PFSK-1 (cell line): ENCODE results near the gene XCR1.

ENCODE experiments used
- FOXP2 ChIP-seq: optimal IDR thresholded peaks from 2 replicates; pipeline ENCODE3; 2011; ENCODE audit warnings: borderline replicate concordance, control low read depth, inconsistent platforms; ENCODE audit not compliant: insufficient read depth; ENCODE audit errors: extremely low read length, extremely low read depth
- POLR2AphosphoS5 ChIP-seq: IDR thresholded peaks from 2 replicates; pipeline ENCODE4 v1.6.1; 2012; ENCODE audit warnings: low read depth, mild to moderate bottlenecking, control low read depth, low read length, moderate library complexity
- SIN3A ChIP-seq: IDR thresholded peaks from 2 replicates; pipeline ENCODE4 v1.6.1; 2012; ENCODE audit warnings: mild to moderate bottlenecking, low read length, moderate library complexity, borderline replicate concordance; ENCODE audit not compliant: insufficient read depth
- TAF1 ChIP-seq: IDR thresholded peaks from 2 replicates; pipeline ENCODE4 v1.6.1; 2012; ENCODE audit warnings: low read length, control low read depth, borderline replicate concordance; ENCODE audit not compliant: insufficient read depth
- TF ChIP-seq, protein P1 (sequence below), 2 experiments: IDR thresholded peaks; 2 replicates each; pipeline versions ENCODE4 v1.6.1 to v1.8.0; 2011 to 2012; ENCODE audit warnings: low read depth in 2 of 2, low read length in 2 of 2, control low read depth in 1 of 2, inconsistent platforms in 1 of 2, mild to moderate bottlenecking in 1 of 2, moderate library complexity in 1 of 2; ENCODE audit not compliant: insufficient read depth in 1 of 2

GRCh38 chr3:46060551-46060950, 33.3 kb upstream of the XCR1 start:
- TF ChIP-seq, protein P1, sequence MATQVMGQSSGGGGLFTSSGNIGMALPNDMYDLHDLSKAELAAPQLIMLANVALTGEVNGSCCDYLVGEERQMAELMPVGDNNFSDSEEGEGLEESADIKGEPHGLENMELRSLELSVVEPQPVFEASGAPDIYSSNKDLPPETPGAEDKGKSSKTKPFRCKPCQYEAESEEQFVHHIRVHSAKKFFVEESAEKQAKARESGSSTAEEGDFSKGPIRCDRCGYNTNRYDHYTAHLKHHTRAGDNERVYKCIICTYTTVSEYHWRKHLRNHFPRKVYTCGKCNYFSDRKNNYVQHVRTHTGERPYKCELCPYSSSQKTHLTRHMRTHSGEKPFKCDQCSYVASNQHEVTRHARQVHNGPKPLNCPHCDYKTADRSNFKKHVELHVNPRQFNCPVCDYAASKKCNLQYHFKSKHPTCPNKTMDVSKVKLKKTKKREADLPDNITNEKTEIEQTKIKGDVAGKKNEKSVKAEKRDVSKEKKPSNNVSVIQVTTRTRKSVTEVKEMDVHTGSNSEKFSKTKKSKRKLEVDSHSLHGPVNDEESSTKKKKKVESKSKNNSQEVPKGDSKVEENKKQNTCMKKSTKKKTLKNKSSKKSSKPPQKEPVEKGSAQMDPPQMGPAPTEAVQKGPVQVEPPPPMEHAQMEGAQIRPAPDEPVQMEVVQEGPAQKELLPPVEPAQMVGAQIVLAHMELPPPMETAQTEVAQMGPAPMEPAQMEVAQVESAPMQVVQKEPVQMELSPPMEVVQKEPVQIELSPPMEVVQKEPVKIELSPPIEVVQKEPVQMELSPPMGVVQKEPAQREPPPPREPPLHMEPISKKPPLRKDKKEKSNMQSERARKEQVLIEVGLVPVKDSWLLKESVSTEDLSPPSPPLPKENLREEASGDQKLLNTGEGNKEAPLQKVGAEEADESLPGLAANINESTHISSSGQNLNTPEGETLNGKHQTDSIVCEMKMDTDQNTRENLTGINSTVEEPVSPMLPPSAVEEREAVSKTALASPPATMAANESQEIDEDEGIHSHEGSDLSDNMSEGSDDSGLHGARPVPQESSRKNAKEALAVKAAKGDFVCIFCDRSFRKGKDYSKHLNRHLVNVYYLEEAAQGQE (IDR thresholded peaks at IDR 0.05; ENCODE audit: insufficient read depth in 1 of 2, low read depth in 2 of 2, low read length in 2 of 2), result no peak
- TF ChIP-seq POLR2AphosphoS5 (no peak), SIN3A (no peak), TAF1 (no peak), FOXP2 (no peak)
